Liver (tissue), 9 donors: Measurements from ENCODE around the gene ABCA9. TPM values are rescaled to one million over a fixed set of nuclear protein-coding genes. Genes with fewer than 3 reads are reported as not detected.

ENCODE experiments used
- DNase-seq: peaks from one replicate; pipeline ENCODE4 v3.0.0-alpha.2; 2017; ENCODE audit warnings: low spot score
- H3K27ac ChIP-seq, 2 donors: one replicate each; pipeline ENCODE4 v1.7.0; 2013; ENCODE audit warnings: inconsistent platforms in 2 of 2, low read length in 2 of 2, control low read depth in 1 of 2, low read depth in 1 of 2, mild to moderate bottlenecking in 1 of 2
- H3K27me3 ChIP-seq, 4 donors: one replicate each; pipeline versions ENCODE4 v1.6.1 to v1.7.0; 2013; ENCODE audit warnings: low read length in 3 of 4, inconsistent platforms in 1 of 4, mild to moderate bottlenecking in 1 of 4, moderate library complexity in 1 of 4; ENCODE audit not compliant: control insufficient read depth in 4 of 4, insufficient read depth in 4 of 4
- H3K36me3 ChIP-seq, 4 donors: one replicate each; pipeline versions ENCODE4 v1.6.1 to v1.7.0; 2013; ENCODE audit warnings: low read length in 3 of 4, mild to moderate bottlenecking in 3 of 4, low read depth in 1 of 4, moderate library complexity in 1 of 4; ENCODE audit not compliant: control insufficient read depth in 4 of 4, insufficient read depth in 3 of 4
- H3K4me1 ChIP-seq, 4 donors: one replicate each; pipeline versions ENCODE4 v1.6.1 to v1.7.0; 2013; ENCODE audit warnings: low read length in 3 of 4, mild to moderate bottlenecking in 3 of 4, moderate library complexity in 1 of 4; ENCODE audit not compliant: control insufficient read depth in 4 of 4, insufficient read depth in 4 of 4
- H3K4me3 ChIP-seq, 3 donors: one replicate each; pipeline versions ENCODE4 v1.6.1 to v1.7.0; 2013; ENCODE audit warnings: low read length in 3 of 3, control low read depth in 1 of 3, low read depth in 1 of 3, mild to moderate bottlenecking in 1 of 3
- H3K9ac ChIP-seq, 2 donors: one replicate each; pipeline ENCODE4 v1.7.0; 2013; ENCODE audit warnings: low read length in 2 of 2, mild to moderate bottlenecking in 2 of 2, moderate library complexity in 2 of 2, control low read depth in 1 of 2, low read depth in 1 of 2
- H3K9me3 ChIP-seq, 4 donors: one replicate each; pipeline versions ENCODE4 v1.6.1 to v1.7.0; 2013; ENCODE audit warnings: low read length in 3 of 4; ENCODE audit not compliant: control insufficient read depth in 4 of 4
- ATF3 ChIP-seq: IDR thresholded peaks from 2 replicates; pipeline ENCODE4 v1.6.1; 2016; ENCODE audit warnings: antibody characterized with exemption
- CTCF ChIP-seq: fragments of 150-350 bp; IDR thresholded peaks from 2 replicates; pipeline ENCODE4 v1.5.1; 2017; ENCODE audit warnings: improper control_type of control experiment, low read depth, low read length; ENCODE audit not compliant: missing input control
- EGR1 ChIP-seq, 2 donors: IDR thresholded peaks; 2 replicates each; pipeline ENCODE4 v1.6.1; 2016 to 2018; ENCODE audit warnings: antibody characterized with exemption in 2 of 2, low read depth in 2 of 2
- FOXA1 ChIP-seq: IDR thresholded peaks from 2 replicates; pipeline ENCODE4 v1.6.1; 2016; ENCODE audit warnings: antibody characterized with exemption
- FOXA2 ChIP-seq: IDR thresholded peaks from 2 replicates; pipeline ENCODE4 v1.6.1; 2016; ENCODE audit warnings: antibody characterized with exemption
- GABPA ChIP-seq, 2 donors: IDR thresholded peaks in 1 of 2; conservative IDR thresholded peaks in 1 of 2; 2 replicates each; pipeline ENCODE4 v1.6.1; 2016; ENCODE audit warnings: antibody characterized with exemption in 2 of 2, mild to moderate bottlenecking in 1 of 2, moderate library complexity in 1 of 2
- HNF4A ChIP-seq, 2 donors: conservative IDR thresholded peaks; 2 replicates each; pipeline ENCODE4 v1.6.1; 2016; ENCODE audit warnings: antibody characterized with exemption in 2 of 2, mild to moderate bottlenecking in 2 of 2
- HNF4G ChIP-seq: IDR thresholded peaks from 2 replicates; pipeline ENCODE4 v1.6.1; 2016; ENCODE audit warnings: antibody characterized with exemption
- JUND ChIP-seq, 2 donors: IDR thresholded peaks; 2 replicates each; pipeline ENCODE4 v1.6.1; 2016; ENCODE audit warnings: antibody characterized with exemption in 2 of 2
- MAX ChIP-seq: IDR thresholded peaks from 2 replicates; pipeline ENCODE4 v1.6.1; 2016; ENCODE audit warnings: antibody characterized with exemption
- NR2F2 ChIP-seq: IDR thresholded peaks from 2 replicates; pipeline ENCODE4 v1.6.1; 2016; ENCODE audit warnings: antibody characterized with exemption
- RAD21 ChIP-seq, 2 donors: IDR thresholded peaks; 2 replicates each; pipeline ENCODE4 v1.6.1; 2016; ENCODE audit warnings: antibody characterized with exemption in 2 of 2, mild to moderate bottlenecking in 2 of 2
- REST ChIP-seq: IDR thresholded peaks from 2 replicates; pipeline ENCODE4 v1.6.1; 2016; ENCODE audit warnings: antibody characterized with exemption, mild to moderate bottlenecking
- RXRA ChIP-seq, 2 donors: IDR thresholded peaks; 2 replicates each; pipeline ENCODE4 v1.6.1; 2017 to 2018; ENCODE audit warnings: antibody characterized with exemption in 2 of 2, mild to moderate bottlenecking in 1 of 2
- SP1 ChIP-seq: IDR thresholded peaks from 2 replicates; pipeline ENCODE4 v1.6.1; 2018; ENCODE audit warnings: antibody characterized with exemption, mild to moderate bottlenecking
- TAF1 ChIP-seq: conservative IDR thresholded peaks from 2 replicates; pipeline ENCODE4 v1.6.1; 2016; ENCODE audit warnings: antibody characterized with exemption, mild to moderate bottlenecking
- YY1 ChIP-seq: IDR thresholded peaks from 2 replicates; pipeline ENCODE4 v1.6.1; 2016; ENCODE audit warnings: antibody characterized with exemption, mild to moderate bottlenecking
- ZBTB33 ChIP-seq: IDR thresholded peaks from 2 replicates; pipeline ENCODE4 v1.6.1; 2016; ENCODE audit warnings: antibody characterized with exemption
- polyA plus RNA-seq, 2 donors: library from polyadenylated mRNA; stranded (reverse) in 1 of 2; unstranded in 1 of 2; fragments of 200-250 nt in 1 of 2; fragments of >200 nt in 1 of 2; fragmentation: Nextera tagmentation in 1 of 2; extraction: Ambion mirVana in 1 of 2; gene quantifications; one replicate each; pipeline versions ENCODE4 v1.2.1 to v1.2.3, GENCODE V29; 2013 to 2015
- total RNA-seq, 2 donors: library from RNA; depleted of rRNA; stranded (reverse); fragments of >200 nt; gene quantifications; one replicate each; pipeline ENCODE4 v1.2.3, GENCODE V29; 2014
- donor health status: healthy.
- donor health status: healthy.
- donor health status: healthy.
- donor health status: healthy.
- donor health status: healthy.

The ABCA9 gene
- total and polyA plus RNA-seq, 4 donors, result 1.4 to 18.9 (median 5.9) TPM

- Histone ChIP-seq H3K4me3 (no peak overlapping the region), H3K27ac (no peak overlapping the region), H3K9me3 (peaks cover 0 to 12% (median 4%) of the 10 kb centered on the region in 4 donors), H3K36me3 (peaks cover 17 to 70% (median 58%) of the 10 kb centered on the region in 4 donors), H3K27me3 (no peaks in the 10 kb centered on the region), H3K4me1 (no peaks in the 10 kb centered on the region), H3K9ac (no peak overlapping the region)
- DNase-seq, result no peak
- no peak for TF ChIP-seq CTCF
- TF ChIP-seq ATF3, result no peak
- TF ChIP-seq HNF4A (conservative IDR thresholded peaks at IDR 0.05), result no peak
Observed at GRCh38 chr17:69078864-69079263, 18.1 kb upstream of the ABCA9 start.

- no peak overlapping the region for H3K27ac ChIP-seq
Observed at GRCh38 chr17:69075823-69076222, 15.1 kb upstream of the ABCA9 start.

More at GRCh38 chr17:69075823-69076222, 15.1 kb upstream of the ABCA9 start:
- H3K36me3 ChIP-seq, result peaks cover 11 to 40% (median 30%) of the 10 kb centered on the region in 4 donors
- no peak for DNase-seq
- no peak overlapping the region for H3K9ac ChIP-seq
- H3K27me3 ChIP-seq, result no peaks in the 10 kb centered on the region
- no peak overlapping the region for H3K4me3 ChIP-seq
- TF ChIP-seq RXRA (IDR thresholded peaks at IDR 0.05), result no peak
- TF ChIP-seq GABPA (IDR thresholded peaks at IDR 0.05 in 1 of 2, conservative IDR thresholded peaks at IDR 0.05 in 1 of 2), result no peak
- TF ChIP-seq FOXA2, result no peak
- TF ChIP-seq RAD21 (IDR thresholded peaks at IDR 0.05), result no peak
- no peak for TF ChIP-seq CTCF
- no peak for TF ChIP-seq NR2F2
- no peak for TF ChIP-seq FOXA1
- TF ChIP-seq MAX, result no peak
- no peak for TF ChIP-seq TAF1
- TF ChIP-seq YY1, result no peak
- no peak for TF ChIP-seq SP1
- no peak for TF ChIP-seq ZBTB33
- TF ChIP-seq ATF3, result no peak
- TF ChIP-seq HNF4G, result no peak
- no peak for TF ChIP-seq HNF4A (conservative IDR thresholded peaks at IDR 0.05)
- TF ChIP-seq JUND (IDR thresholded peaks at IDR 0.05), result no peak
- TF ChIP-seq REST, result no peak
- no peak for TF ChIP-seq EGR1 (IDR thresholded peaks at IDR 0.05; ENCODE audit: low read depth in 2 of 2)
- no peaks in the 10 kb centered on the region for H3K4me1 ChIP-seq
- peaks cover 0 to 6% (median under 1%) of the 10 kb centered on the region in 4 donors for H3K9me3 ChIP-seq
